Fibroblast of skin of abdomen (primary cell): Measurements from ENCODE around the gene GXYLT1.
A peak's percentile ranks its signal among the peaks of the same experiment; 100 is the strongest.
"Not testable (repeated sequence)": the region's sequence is repeated elsewhere in the genome, so short reads cannot be mapped to it uniquely, and the experiment has no call there.

Experiments
- DNase-seq: peaks from one replicate; pipeline ENCODE4 v3.0.0-alpha.2; 2013

The GXYLT1 gene

DNA sequence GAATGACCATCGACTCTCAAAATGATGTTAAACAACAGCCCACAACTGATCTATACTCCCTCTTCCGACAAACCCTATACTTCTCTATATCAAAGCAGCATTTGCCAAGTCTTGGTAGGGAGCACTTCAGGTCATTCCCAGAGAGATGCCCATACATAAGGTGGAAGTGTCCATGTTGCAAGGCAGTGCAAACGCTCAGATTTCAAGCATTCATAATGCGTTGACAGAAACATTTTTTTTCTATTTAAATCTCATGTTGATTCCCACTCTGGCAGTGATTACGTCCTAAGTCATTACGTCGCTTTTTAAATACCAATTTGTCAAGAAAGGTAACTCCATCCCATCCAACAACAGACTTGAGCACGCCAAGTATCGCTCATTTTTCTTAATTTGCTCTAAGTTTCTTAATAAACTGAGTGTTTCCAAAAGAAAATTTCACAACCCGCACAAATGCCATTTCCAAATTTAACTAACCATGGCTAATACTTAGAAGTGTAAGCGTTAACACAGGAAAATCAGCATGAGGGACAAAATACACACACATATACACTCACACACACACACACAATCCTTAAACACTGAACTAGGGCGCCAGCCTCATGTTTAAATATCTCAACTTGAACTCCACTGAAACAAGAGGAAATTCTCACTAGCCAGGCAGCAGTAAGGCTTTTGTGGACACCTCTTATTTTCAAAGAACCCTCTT is 1.1 kb downstream of the GXYLT1 start:
- DNase-seq = peak; percentile 23

DNA sequence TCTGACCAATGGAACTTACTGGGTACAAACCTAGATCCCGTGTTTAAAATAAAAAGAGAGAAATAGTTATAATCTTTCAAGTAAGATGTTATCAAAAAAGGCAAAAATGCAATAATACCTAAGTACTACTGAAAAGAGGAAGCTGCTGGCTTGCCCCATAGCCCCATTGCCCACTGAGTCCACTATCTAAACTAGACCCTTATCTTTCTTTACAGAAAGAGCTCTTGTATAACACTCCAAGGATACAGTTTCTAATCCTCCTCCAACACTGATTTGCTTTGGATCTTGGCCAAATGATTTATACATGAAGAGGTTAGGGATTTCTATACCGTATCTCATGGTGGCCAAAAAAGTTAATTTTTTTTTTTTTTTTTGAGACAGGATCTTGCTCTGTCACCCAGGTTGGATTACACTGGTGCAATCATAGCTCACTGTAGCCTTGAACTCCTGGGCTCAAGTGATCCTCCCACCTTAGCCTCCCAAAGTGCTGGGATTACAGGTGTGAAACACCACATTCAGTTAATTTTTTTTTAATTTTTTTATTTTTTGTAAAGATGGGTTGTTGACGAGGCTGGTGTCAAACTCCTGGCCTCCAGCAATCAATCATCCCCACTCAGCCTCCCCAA is 2.6 kb downstream of the GXYLT1 start:
- DNase-seq = no peak

DNA sequence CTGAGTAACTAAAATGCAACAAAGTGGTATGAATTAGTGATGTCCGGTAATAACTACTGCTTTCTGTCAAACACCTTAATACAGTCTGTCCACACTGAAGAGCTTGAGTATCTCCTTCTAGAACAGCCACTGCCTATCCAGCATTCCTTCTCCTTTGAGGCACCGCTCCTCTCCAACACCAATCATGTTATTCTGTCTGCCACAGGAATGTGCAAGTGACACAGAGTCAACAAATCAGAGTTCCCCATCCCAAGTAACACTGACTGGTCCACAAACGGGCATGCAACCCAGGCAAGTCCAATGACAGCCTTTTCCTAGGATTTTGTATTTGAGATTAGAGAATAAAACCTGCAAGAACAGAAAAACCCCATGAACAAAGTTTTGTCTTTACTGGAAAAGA is 3.8 kb downstream of the GXYLT1 start:
- DNase-seq = peak; percentile 59

- DNase-seq = peak; percentile 73
Observed at GRCh38 chr12:42135259-42135814, 9.3 kb downstream of the GXYLT1 start.

- peak; percentile 46 for DNase-seq
Observed at GRCh38 chr12:42130672-42131402, 13.8 kb downstream of the GXYLT1 start.

GRCh38 chr12:42129595-42130204 is 15.0 kb downstream of the GXYLT1 start:
- DNase-seq = peak; percentile 72

GRCh38 chr12:42128888-42129287 is 15.8 kb downstream of the GXYLT1 start:
- DNase-seq = no peak

DNA sequence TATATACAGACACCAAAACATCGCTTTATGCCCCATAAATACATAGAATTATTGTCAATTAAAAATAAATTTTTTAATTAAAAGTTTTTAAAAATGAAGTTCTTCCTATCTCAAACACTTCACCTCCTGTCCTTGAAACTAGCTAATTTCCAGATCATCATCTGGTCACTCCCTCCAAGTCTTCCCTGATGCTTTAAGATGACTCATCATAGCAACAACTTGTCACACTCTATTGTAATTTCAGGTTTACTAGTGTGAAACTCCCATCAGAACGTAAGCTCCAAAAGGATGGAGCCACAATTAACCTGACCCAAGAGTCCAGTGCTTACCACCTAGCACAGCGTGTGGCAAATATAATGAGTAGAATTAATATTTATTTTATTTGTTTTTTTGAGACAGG is 16.3 kb downstream of the GXYLT1 start:
- DNase-seq = no peak

DNA sequence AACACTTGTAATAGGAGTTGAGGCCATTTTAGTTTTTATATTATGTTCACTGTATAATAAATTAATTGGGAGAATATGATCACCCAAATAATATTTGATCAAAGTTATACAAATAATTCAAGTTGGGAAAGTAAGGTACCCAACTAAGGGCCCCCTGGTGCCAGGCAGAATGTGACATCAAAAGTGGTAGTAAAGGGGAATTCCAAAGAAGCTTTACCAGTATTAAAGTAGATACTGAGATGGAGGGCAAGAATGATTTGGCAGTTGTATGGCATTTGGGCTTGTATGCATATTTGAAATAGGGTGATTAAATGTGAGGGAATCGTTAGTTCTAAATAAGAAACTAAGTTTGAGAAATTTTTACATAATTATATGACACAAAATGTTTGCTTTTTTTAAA is 17.7 kb downstream of the GXYLT1 start:
- no peak for DNase-seq

DNA sequence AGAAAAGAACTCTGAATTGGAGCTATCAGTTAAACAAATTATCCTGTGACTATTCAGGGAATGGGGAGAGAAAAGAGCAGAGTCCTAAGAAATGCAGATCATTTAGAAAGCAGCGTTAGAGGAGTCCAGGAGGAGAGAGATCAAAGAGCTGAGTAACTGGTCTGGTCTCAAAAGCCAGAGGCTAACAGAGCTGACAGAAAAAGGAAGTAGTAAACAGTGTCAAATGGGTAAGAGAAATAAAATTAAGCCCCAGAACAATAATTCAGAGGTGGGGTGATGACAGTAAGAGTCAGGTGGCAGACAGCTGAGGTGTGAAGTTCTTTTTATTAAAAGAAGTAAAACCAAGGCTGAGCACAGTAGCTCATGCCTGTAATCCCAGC is 19.3 kb downstream of the GXYLT1 start:
- DNase-seq = no peak

GRCh38 chr12:42124764-42125387 is 19.8 kb downstream of the GXYLT1 start:
- DNase-seq = no peak

- DNase-seq = peak; percentile 88
Observed at GRCh38 chr12:42119085-42119633, 25.5 kb downstream of the GXYLT1 start.

DNA sequence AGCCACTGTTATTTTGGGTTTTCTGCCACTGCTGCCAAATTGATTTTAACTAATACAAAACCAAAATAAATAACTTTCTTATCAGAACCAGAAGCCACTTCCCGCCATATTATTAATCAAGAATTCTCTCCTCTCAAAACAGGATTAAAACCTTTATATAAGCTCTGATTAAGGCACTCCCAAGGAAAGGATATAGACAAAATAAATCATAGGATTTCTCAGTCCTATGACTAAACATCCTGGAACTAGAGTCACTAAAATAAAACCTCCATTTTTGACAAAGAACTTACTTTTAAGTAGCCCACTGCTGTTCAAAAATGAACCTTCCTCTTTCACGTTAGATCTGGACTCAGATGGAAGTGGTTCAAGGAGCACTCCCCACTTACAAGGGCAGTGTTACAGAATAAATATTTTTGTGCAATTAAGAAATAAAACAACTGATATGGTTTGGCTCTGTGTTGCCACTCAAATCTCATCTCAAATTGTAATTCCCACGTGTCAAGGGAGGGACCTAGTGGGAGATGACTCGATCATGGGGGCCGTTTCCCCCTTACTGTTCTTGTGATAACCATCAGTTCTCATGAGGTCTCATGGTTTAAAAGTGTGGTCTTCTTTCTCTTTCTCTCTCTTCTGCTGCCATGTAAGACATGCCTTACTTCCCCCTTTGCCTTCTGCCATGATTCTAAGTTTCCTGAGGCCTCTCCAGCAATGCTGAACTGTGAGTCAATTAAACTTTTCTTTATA is 26.4 kb downstream of the GXYLT1 start:
- DNase-seq = peak; percentile 30

DNA sequence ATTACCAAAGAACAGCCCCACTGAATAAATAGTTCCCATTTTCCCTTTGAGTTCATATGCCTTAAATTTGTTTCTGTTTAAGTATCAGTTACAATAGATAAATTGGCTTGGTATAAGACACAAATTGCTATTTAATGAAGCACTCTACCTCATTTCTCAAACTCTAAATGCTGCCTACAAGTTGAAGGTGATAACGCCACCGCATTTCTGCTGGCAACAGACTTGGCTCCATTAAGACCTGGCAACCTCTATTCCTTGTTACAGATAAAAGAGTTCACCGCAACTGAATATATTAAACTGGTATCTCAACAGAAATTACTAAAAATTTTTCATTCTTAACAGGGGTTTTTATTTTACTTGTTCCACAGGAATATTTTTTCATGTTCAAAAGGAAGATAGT is 35.6 kb downstream of the GXYLT1 start:
- DNase-seq = no peak

DNA sequence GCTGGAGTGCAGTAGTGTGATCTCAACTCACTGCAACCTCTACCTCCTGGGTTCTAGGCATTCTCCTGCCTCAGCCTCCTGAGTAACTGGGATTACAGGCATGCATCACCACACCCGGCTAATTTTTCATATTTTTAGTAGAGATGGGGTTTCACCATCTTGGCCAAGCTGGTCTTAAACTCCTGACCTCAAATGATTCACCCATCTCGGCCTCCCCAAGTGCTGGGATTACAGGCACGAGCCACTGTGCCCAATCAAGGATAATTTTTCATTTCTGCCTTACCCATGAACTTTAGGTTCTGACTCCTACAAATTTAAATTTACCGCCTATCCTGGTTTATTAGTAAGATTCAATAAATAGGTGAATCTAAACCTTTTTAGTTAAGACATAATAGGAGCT is 37.9 kb downstream of the GXYLT1 start:
- not testable (repeated sequence) for DNase-seq

- no peak for DNase-seq
Observed at GRCh38 chr12:42104784-42105183, 39.9 kb downstream of the GXYLT1 start.

DNA sequence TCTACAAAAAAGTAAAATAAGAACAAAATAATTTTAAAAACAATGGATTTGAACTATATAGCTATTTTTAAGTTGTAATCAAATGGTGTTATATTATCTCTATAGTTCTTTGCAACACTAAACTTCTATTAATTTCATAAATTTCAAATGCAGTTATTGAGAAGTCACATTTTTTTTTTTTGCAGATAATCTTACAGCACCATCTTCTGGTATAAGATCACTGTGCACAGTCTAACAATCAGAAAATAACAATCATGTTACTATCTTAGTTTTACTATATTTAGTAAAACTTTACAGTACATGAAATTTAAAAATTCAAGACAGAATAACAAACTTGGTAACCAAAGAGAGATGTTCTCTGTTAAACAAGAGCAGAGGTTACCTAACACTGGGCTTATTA is 40.6 kb downstream of the GXYLT1 start:
- no peak for DNase-seq

DNA sequence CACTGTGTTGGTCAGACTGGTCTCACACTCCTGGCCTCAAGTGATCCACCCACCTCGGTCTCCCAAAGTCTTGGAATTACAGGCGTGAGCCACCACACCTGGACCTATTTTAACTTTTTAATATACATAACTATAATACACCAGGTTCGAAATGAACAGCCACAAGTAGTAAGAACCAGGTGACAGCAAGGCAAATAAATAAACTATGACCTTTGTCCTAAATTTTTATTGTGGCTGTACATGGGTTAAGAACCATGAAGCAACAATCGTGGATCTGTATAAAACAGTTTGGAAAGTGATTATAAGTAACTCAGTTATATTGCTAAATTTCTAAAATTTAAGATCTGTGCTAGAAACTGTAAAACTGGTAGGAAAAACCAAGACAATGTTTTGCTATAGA is 41.5 kb downstream of the GXYLT1 start:
- no peak for DNase-seq

DNA sequence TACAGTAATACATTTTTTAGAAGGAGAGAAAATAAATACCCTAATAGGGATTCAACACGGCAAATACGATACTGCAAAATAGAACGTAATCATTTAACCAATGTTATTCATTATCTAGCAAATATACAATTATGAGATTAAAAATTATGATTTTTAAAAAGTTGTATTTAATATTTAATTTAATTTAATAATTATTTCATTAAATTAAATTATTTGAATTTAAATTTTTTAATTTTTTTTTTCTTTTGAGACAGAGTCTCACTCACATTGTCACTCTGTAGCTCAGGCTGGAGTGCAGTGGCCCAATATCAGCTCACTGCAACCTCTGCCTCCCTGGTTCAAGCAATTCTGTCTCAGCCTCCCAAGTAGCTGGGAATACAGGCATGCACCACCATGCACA is 42.0 kb downstream of the GXYLT1 start:
- no peak for DNase-seq

- no peak for DNase-seq
Observed at GRCh38 chr12:42099433-42099832, 45.2 kb downstream of the GXYLT1 start.

DNA sequence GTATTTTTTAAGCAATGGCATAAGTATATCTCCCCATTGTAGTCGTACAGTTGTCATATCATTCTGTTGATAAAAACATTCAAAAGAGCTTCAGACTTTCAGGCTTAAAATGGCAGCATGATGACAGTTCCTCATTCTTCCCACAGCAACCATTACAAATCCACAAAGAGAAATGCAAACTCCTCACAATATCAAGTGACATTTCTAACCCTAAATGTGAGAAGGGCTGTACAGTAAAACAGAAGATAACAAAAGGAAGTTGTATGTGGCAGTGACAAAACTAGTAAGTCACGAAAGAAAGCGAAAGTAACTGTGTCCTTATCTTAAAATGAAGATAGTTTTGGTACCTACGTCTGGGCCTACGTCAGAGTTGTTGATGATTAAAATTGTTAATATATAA is 46.7 kb downstream of the GXYLT1 start:
- DNase-seq = no peak

GRCh38 chr12:42094277-42094676 is 50.4 kb downstream of the GXYLT1 start:
- peak; percentile 40 for DNase-seq
